Activated naive CD4-positive, alpha-beta T cell treated with anti-CD3 and anti-CD28 coated beads, Interleukin-2, amount 50 U/mL, for 16 hours (primary cell): ENCODE data around the gene SUGCT.
"Not testable (repeated sequence)": the region's sequence is repeated elsewhere in the genome, so short reads cannot be mapped to it uniquely, and the experiment has no call there.

ENCODE experiments used
- DNase-seq: peaks from one replicate; pipeline ENCODE4 v3.0.0-alpha.2; 2020

Gene SUGCT

GRCh38 chr7:40134428-40135316 is at the start of gene SUGCT, which contains the start of gene MPLKIP:
TSS of gene SUGCT (plus strand) at chr7:40135005.
TSS of gene MPLKIP (minus strand) at chr7:40134622. CDS start at chr7:40134567, 55 bp downstream.
- DNase-seq: peak; percentile 82

- DNase-seq: no peak
Measured at GRCh38 chr7:40092182-40092581, 42.6 kb upstream of the SUGCT start.

GRCh38 chr7:40093631-40094350 is 41.0 kb upstream of the SUGCT start:
- DNase-seq: no peak

- no peak for DNase-seq
Measured at GRCh38 chr7:40095230-40095629, 39.6 kb upstream of the SUGCT start.

GRCh38 chr7:40095695-40096327 is 39.0 kb upstream of the SUGCT start:
- no peak for DNase-seq

- no peak for DNase-seq
Measured at GRCh38 chr7:40097728-40098127, 37.1 kb upstream of the SUGCT start.

- DNase-seq: no peak
Measured at GRCh38 chr7:40098810-40099209, 36.0 kb upstream of the SUGCT start.

- DNase-seq: no peak
Measured at GRCh38 chr7:40099837-40100236, 35.0 kb upstream of the SUGCT start.

GRCh38 chr7:40101201-40101600 is 33.6 kb upstream of the SUGCT start:
- DNase-seq: no peak

GRCh38 chr7:40102897-40103296 is 31.9 kb upstream of the SUGCT start:
- DNase-seq: no peak

- no peak for DNase-seq
Measured at GRCh38 chr7:40105879-40106473, 28.8 kb upstream of the SUGCT start.

- DNase-seq: no peak
Measured at GRCh38 chr7:40115936-40116335, 18.9 kb upstream of the SUGCT start.

- not testable (repeated sequence) for DNase-seq
Measured at GRCh38 chr7:40117199-40117598, 17.6 kb upstream of the SUGCT start.

- not testable (repeated sequence) for DNase-seq
Measured at GRCh38 chr7:40118201-40118600, 16.6 kb upstream of the SUGCT start.

- no peak for DNase-seq
Measured at GRCh38 chr7:40120020-40120419, 14.8 kb upstream of the SUGCT start.

GRCh38 chr7:40122100-40122939 is 12.5 kb upstream of the SUGCT start:
- DNase-seq: not testable (repeated sequence)

GRCh38 chr7:40122940-40123254 is 11.9 kb upstream of the SUGCT start:
- DNase-seq: no peak

GRCh38 chr7:40133561-40134427 is 1.0 kb upstream of the SUGCT start:
- DNase-seq: no peak

- DNase-seq: no peak
Measured at GRCh38 chr7:40135317-40135610, 459 bp downstream of the SUGCT start.

GRCh38 chr7:40137563-40137962 is 2.8 kb downstream of the SUGCT start:
- no peak for DNase-seq

- no peak for DNase-seq
Measured at GRCh38 chr7:40138973-40139372, 4.2 kb downstream of the SUGCT start.

GRCh38 chr7:40139891-40140290 is 5.1 kb downstream of the SUGCT start:
- DNase-seq: not testable (repeated sequence)
